Body of pancreas (tissue), 4 donors: ENCODE data around the gene PCDHAC2. TPM values are rescaled to one million over a fixed set of nuclear protein-coding genes. Genes with fewer than 3 reads are reported as not detected.

Experiments used
- ATAC-seq: fragments of 150-250 bp; one replicate; pipeline ENCODE4 v1.9.1; 2016
- DNase-seq, 4 donors: peaks; one replicate each; pipeline ENCODE4 v3.0.0-alpha.2; 2019
- H3K27ac ChIP-seq, 4 donors: fragments of 200-600 bp; sonication (generic); 1 replicate in 3 of 4; 2 replicates in 1 of 4; pipeline versions ENCODE4 v1.5.1 to v1.6.1; 2016 to 2019; ENCODE audit warnings: mild to moderate bottlenecking in 1 of 4, mixed read lengths in 1 of 4, moderate library complexity in 1 of 4
- H3K27me3 ChIP-seq, 2 donors: fragments of 200-600 bp; sonication (generic); one replicate each; pipeline ENCODE4 v1.6.0; 2016; ENCODE audit warnings: mild to moderate bottlenecking in 1 of 2
- H3K36me3 ChIP-seq, 2 donors: fragments of 200-600 bp; sonication (generic); replicated peaks in 1 of 2; 2 replicates each; pipeline ENCODE4 v1.5.1; 2016; ENCODE audit warnings: low read depth in 2 of 2; ENCODE audit not compliant: insufficient read depth in 1 of 2
- H3K4me1 ChIP-seq: fragments of 200-600 bp; sonication (generic); one replicate; pipeline ENCODE4 v1.6.0; 2016
- H3K4me3 ChIP-seq, 2 donors: fragments of 200-600 bp; sonication (generic); 1 replicate in 1 of 2; 2 replicates in 1 of 2; pipeline ENCODE4 v1.5.1; 2016 to 2019
- H3K9me3 ChIP-seq, 3 donors: fragments of 200-600 bp; sonication (generic); 1 replicate in 2 of 3; 2 replicates in 1 of 3; pipeline ENCODE4 v1.5.1; 2016
- CTCF ChIP-seq, 7 experiments: fragments of 450-650 bp in 4 of 7; fragments of 200-600 bp in 3 of 7; sonication (generic) in 3 of 7; IDR thresholded peaks; one replicate each; pipeline ENCODE4 v1.5.1; 2016 to 2019; ENCODE audit warnings: antibody characterized with exemption in 7 of 7
- POLR2A ChIP-seq, 3 donors: fragments of 450-650 bp; IDR thresholded peaks; one replicate each; pipeline ENCODE4 v1.6.1; 2016; ENCODE audit warnings: antibody characterized with exemption in 3 of 3, mild to moderate bottlenecking in 2 of 3
- WGBS, 2 donors: methylation state at CpG; one replicate each; pipeline ENCODE4 v1.1.5; 2017; 5-methylcytosine and 5-hydroxymethylcytosine counted together
- intact Hi-C: fragments of 100-400 bp; cut with DNase I; formaldehyde crosslinking; loops from one replicate; pipeline ENCODE4 v1.15.1; 2023
- total RNA-seq, 2 donors: library from RNA; depleted of rRNA; stranded (reverse); fragments of >200 nt; gene quantifications; one replicate each; pipeline ENCODE4 v1.1.0, GENCODE V29; 2016

Gene PCDHAC2
- total RNA-seq, 2 donors from 2014 or later, result 1.6 to 2.3 TPM

GRCh38 chr5:141003031-141003430, 36.8 kb downstream of the PCDHAC2 start:
- Histone ChIP-seq H3K36me3 (no peaks in the 10 kb centered on the region), H3K4me1 (no peaks in the 10 kb centered on the region), H3K27me3 (no peaks in the 10 kb centered on the region), H3K9me3 (no peaks in the 10 kb centered on the region), H3K27ac (no peak overlapping the region), H3K4me3 (no peak overlapping the region)
- ATAC-seq (no peak), DNase-seq (no peak)
- TF ChIP-seq CTCF (IDR thresholded peaks at IDR 0.05), result no peak
- TF ChIP-seq POLR2A (IDR thresholded peaks at IDR 0.05), result no peak
- WGBS, 2 donors, result 68 to 78% methylated on average over 3 of the region's 3 CpGs
- intact Hi-C loops, result no loop called here

DNA sequence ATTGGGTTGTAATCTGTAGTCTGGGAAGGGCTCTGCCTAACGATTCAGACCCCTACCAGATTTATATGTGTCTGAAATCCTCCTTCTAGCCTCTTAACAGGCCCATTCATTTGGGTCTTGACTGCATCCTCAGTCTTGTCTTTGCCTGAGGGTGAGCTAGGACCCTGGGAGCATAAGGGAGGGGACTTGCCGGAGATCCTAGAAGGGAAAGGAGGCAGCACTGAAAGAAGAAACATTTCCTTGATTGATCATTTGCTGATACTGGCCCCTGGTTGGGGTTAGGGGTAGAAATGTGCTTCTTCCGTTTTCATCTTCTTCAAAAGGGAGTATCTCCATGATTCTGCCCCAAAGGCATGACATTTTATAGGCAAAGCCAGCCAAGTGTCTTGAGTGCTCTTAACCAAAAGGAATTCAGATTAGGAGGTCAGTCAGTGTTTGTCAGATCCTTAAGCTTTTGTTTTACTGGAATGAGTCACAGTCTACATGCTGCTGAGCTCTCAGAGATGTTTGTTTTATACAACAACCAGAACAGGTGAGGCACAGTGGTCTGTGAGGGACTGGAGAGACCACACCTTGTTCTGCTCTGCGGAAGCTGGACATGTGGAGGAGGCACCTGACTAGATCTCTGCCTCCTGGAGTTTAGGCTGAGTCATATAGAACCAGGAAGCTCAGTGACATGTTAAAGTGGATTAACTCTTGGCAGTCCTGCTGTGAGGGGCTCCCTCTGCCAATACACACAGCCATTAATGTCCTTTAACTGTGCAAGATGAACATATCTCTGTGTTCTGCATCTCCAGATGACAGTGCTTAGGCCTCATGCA, 37.7 kb downstream of the PCDHAC2 start:
- ATAC-seq, result no peak
- no peak overlapping the region for H3K27ac ChIP-seq
- H3K4me1 ChIP-seq, result no peaks in the 10 kb centered on the region
- H3K27me3 ChIP-seq, result no peaks in the 10 kb centered on the region
- H3K36me3 ChIP-seq, result no peaks in the 10 kb centered on the region
- TF ChIP-seq CTCF (IDR thresholded peaks at IDR 0.05) (no peak), POLR2A (IDR thresholded peaks at IDR 0.05) (no peak)
- intact Hi-C loops, result no loop called here
- H3K9me3 ChIP-seq, result no peaks in the 10 kb centered on the region
- H3K4me3 ChIP-seq, result no peak overlapping the region
- 50 to 51% methylated on average over 3 to 4 of the region's 4 CpGs for WGBS, 2 donors
- peak in 2 of 4 donors; percentile 8 to 46 for DNase-seq

DNA sequence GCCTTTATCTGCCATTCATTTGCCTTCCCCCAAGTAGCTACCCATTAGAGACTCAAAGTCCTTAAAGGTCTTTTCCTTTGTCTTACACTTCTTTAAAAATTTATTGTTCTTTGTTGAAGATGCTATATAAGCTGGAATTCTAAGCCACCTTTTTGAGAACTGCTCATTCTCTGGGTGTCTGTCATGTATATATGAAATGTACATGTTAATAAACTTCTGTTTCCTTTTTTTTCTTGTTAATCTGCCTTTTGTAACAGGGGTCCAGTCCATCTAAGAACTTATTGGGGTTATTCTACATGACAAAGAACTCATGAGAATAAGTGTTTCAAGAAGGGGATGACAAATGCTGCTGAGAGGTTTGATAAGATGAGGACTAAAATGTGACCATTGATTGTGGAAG, 41.5 kb downstream of the PCDHAC2 start:
- no peaks in the 10 kb centered on the region for H3K27me3 ChIP-seq
- ATAC-seq (no peak), DNase-seq (no peak)
- intact Hi-C loops, result no loop called here
- H3K4me1 ChIP-seq, result no peaks in the 10 kb centered on the region
- H3K27ac ChIP-seq, result no peak overlapping the region
- no peaks in the 10 kb centered on the region for H3K36me3 ChIP-seq
- TF ChIP-seq POLR2A (IDR thresholded peaks at IDR 0.05) (no peak), CTCF (IDR thresholded peaks at IDR 0.05) (no peak)
- H3K4me3 ChIP-seq, result no peak overlapping the region
- no peaks in the 10 kb centered on the region for H3K9me3 ChIP-seq

DNA sequence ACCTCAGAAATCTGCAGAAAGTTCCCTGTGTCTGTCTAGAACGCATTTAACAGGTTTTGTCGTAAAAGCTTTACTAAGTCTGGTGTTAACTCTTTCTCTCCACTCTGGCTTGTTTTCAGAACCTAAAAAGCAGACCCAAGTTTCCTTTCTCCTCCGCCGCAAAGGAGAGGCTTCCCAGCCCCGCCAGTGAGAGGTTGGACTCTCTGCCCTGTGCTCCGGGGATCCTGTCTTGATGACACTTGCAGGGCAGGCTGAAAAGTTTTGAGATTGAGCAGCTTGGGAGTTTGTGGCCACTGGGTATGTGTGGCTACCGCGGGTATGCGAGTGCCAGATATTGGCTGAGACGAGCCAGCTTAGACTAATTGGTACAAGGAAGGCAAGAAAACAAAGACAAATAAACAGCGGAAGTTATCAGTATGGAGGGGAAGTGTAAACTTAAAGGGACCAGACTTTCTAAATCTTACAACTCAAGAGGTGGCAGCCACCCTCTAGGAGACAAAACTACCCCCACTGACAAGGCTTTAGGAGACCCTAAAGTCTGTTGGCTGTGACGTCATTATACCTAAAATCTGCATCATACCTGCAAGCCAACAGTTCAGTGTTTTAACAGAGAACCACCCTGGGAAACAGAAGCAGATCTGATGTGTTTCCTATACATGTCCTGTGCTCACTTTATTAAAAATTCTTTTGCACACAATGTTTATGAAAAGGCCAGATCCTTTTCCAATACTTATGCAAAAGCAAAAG, 43.9 kb downstream of the PCDHAC2 start:
- TF ChIP-seq POLR2A (IDR thresholded peaks at IDR 0.05) (no peak), CTCF (IDR thresholded peaks at IDR 0.05) (no peak)
- intact Hi-C loops, result no loop called here
- no peaks in the 10 kb centered on the region for H3K4me1 ChIP-seq
- no peaks in the 10 kb centered on the region for H3K27me3 ChIP-seq
- 41 to 64% methylated on average over 12 of the region's 12 CpGs for WGBS, 2 donors
- no peak overlapping the region for H3K27ac ChIP-seq
- H3K4me3 ChIP-seq, result no peak overlapping the region
- no peaks in the 10 kb centered on the region for H3K36me3 ChIP-seq
- H3K9me3 ChIP-seq, result no peaks in the 10 kb centered on the region
- ATAC-seq, result no peak
- no peak for DNase-seq
